Mesothelial cell of epicardium (in vitro differentiated cells): Measurements from ENCODE around the gene FAM240B. TPM values are rescaled to one million over a fixed set of nuclear protein-coding genes. Genes with fewer than 3 reads are reported as not detected.

Source experiments
- DNase-seq, 2 experiments: peaks; one replicate each; pipeline ENCODE4 v3.0.0; 2021; ENCODE audit warnings: low spot score in 2 of 2; ENCODE audit not compliant: unreplicated experiment in 2 of 2
- H3K27ac Mint-ChIP-seq: 2 replicates; pipeline ENCODE4 v1.8.0; 2021; ENCODE audit warnings: mixed read lengths
- H3K27me3 Mint-ChIP-seq: 2 replicates; pipeline ENCODE4 v1.8.0; 2021; ENCODE audit warnings: low read depth, mixed read lengths
- H3K36me3 Mint-ChIP-seq: 2 replicates; pipeline ENCODE4 v1.8.0; 2021; ENCODE audit warnings: mixed read lengths
- H3K4me1 Mint-ChIP-seq: 2 replicates; pipeline ENCODE4 v1.8.0; 2021; ENCODE audit warnings: mixed read lengths
- H3K4me3 Mint-ChIP-seq: 2 replicates; pipeline ENCODE4 v1.8.0; 2021; ENCODE audit warnings: mild to moderate bottlenecking, moderate library complexity, mixed read lengths
- H3K9me3 Mint-ChIP-seq: 2 replicates; pipeline ENCODE4 v1.8.0; 2021; ENCODE audit warnings: mixed read lengths
- total RNA-seq: library from RNA; stranded (reverse); gene quantifications from 3 replicates; pipeline ENCODE4 v1.2.1, GENCODE V29; 2021
- TF ChIP-seq, protein P1 (sequence below): fragments of 200-600 bp; sonication (generic); IDR thresholded peaks from one replicate; pipeline ENCODE4 v1.5.0; 2021; ENCODE audit warnings: antibody characterized with exemption; ENCODE audit not compliant: unreplicated experiment

Gene FAM240B
- total RNA-seq, 1 donor from 2014 or later = not detected

- TF ChIP-seq, protein P1, sequence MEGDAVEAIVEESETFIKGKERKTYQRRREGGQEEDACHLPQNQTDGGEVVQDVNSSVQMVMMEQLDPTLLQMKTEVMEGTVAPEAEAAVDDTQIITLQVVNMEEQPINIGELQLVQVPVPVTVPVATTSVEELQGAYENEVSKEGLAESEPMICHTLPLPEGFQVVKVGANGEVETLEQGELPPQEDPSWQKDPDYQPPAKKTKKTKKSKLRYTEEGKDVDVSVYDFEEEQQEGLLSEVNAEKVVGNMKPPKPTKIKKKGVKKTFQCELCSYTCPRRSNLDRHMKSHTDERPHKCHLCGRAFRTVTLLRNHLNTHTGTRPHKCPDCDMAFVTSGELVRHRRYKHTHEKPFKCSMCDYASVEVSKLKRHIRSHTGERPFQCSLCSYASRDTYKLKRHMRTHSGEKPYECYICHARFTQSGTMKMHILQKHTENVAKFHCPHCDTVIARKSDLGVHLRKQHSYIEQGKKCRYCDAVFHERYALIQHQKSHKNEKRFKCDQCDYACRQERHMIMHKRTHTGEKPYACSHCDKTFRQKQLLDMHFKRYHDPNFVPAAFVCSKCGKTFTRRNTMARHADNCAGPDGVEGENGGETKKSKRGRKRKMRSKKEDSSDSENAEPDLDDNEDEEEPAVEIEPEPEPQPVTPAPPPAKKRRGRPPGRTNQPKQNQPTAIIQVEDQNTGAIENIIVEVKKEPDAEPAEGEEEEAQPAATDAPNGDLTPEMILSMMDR = no peak
- DNase-seq = no peak
- Mint-ChIP-seq H3K27me3 (peaks cover 5% of the 10 kb centered on the region), H3K4me3 (no peak overlapping the region), H3K9me3 (no peaks in the 10 kb centered on the region), H3K27ac (no peak overlapping the region), H3K4me1 (no peaks in the 10 kb centered on the region), H3K36me3 (no peaks in the 10 kb centered on the region)
Observed at GRCh38 chr9:38700695-38701094, 19.2 kb downstream of the FAM240B start.

DNA sequence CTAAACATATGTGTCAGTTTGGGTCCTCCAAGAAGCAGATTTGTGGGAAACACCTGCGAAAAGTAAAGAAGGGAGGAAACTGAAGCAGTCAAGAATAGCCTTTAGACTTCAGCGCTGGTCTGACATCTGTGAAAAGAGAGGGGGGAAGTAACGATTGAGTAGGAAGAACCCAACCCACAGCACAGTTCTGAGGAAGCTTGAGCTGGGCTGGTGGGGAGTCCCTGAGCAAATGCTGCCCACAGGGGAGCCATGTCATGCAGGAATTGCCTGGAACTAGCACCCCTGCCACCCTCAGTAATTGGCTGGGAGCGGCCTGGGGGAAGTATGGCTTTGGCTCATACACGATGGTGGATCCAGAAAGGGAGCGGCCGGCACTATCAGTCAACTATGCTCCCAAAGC is 20.6 kb downstream of the FAM240B start:
- TF ChIP-seq, protein P1 = no peak
- DNase-seq = no peak
- H3K36me3 Mint-ChIP-seq = no peaks in the 10 kb centered on the region
- no peak overlapping the region for H3K27ac Mint-ChIP-seq
- H3K4me3 Mint-ChIP-seq = no peak overlapping the region
- H3K4me1 Mint-ChIP-seq = no peaks in the 10 kb centered on the region
- H3K27me3 Mint-ChIP-seq = peaks cover 5% of the 10 kb centered on the region
- H3K9me3 Mint-ChIP-seq = no peaks in the 10 kb centered on the region

DNA sequence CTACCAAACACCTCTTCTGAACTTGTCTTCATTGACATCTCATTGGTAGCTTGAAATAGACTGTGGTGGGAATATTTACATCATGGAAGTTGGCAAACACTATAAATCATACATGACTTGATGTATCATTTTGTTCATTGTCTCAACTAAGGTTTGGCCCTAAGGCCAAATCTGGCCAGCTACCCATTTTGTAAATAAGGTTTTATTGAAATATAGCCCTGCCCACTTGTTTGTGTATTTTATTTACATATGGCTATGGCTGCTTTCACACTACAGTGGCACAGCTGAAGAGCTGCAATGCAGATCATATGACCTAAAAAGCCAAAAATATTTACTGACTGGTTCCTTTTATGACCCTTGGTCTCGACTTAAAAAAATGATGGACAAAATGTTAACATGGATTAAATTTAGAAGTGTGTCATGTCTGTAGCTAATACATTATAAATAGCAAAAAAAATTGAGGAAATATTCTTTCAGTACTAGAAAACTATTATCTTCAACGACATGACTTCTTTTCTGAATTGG is 22.1 kb downstream of the FAM240B start:
- no peak overlapping the region for H3K4me3 Mint-ChIP-seq
- no peak overlapping the region for H3K27ac Mint-ChIP-seq
- H3K36me3 Mint-ChIP-seq = no peaks in the 10 kb centered on the region
- DNase-seq = no peak
- no peaks in the 10 kb centered on the region for H3K9me3 Mint-ChIP-seq
- TF ChIP-seq, protein P1 = no peak
- H3K27me3 Mint-ChIP-seq = no peaks in the 10 kb centered on the region
- H3K4me1 Mint-ChIP-seq = no peaks in the 10 kb centered on the region

DNA sequence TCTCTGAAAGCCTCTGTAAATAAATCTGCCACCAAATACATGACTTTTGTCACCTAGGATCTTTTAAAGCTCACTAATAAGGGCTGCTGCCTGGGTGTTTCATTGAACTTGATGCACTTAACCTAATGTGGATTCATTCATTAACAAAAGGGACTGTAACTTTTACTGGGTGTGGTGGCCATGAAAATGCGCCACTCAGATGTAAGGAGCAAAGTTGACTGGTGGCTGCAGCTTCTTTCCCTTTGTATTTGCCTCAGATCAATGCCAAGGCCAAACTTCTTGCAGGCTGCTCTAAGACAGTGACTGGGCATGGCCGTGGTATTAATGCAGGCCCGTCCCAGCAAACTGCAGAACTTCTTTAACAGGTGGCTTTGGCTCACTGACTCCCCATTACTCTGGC is 22.9 kb downstream of the FAM240B start:
- TF ChIP-seq, protein P1 = no peak
- no peaks in the 10 kb centered on the region for H3K36me3 Mint-ChIP-seq
- H3K4me3 Mint-ChIP-seq = no peak overlapping the region
- H3K4me1 Mint-ChIP-seq = no peaks in the 10 kb centered on the region
- no peak for DNase-seq
- no peaks in the 10 kb centered on the region for H3K27me3 Mint-ChIP-seq
- no peaks in the 10 kb centered on the region for H3K9me3 Mint-ChIP-seq
- no peak overlapping the region for H3K27ac Mint-ChIP-seq

DNA sequence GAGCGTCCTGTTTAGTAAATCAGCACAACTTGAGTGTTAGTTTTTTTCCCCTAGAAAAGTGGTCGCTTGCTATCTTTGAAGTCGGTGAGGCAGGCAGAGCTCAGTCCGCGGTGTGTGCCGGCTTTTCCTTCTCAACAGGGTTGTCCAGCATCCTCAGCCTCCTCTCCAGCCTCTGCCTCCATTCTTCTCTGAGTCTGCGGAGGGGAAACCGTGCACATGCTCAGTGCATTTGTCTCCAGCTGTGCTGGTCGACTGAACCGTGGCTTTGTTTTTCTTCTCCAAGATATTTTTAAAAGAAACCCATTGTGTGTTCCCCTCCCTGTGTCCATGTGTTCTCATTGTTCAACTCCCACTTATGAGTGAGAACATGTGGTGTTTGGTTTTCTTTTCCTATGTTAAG is 25.3 kb downstream of the FAM240B start:
- H3K27ac Mint-ChIP-seq = no peak overlapping the region
- H3K4me3 Mint-ChIP-seq = no peak overlapping the region
- no peaks in the 10 kb centered on the region for H3K27me3 Mint-ChIP-seq
- DNase-seq = no peak
- TF ChIP-seq, protein P1 = no peak
- H3K36me3 Mint-ChIP-seq = no peaks in the 10 kb centered on the region
- peaks cover 5% of the 10 kb centered on the region for H3K4me1 Mint-ChIP-seq
- H3K9me3 Mint-ChIP-seq = no peaks in the 10 kb centered on the region

DNA sequence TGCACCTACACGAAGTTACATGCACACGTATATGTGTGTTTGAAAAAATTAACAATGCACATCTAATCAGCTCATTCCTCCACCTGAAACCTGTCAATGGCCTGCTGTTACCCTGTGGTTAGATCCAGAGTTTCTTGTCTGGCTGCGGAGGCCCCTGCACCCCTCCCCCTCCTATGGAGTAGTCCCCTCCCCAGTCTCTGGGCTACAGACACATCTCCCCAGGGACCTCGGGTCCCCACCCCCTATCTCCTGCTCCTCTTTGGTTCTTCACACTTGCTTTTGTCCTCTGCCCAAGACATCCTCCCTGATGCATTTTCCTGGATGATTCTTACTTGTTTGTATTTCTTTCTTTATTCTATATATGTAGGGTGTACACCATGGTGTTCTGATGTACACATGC is 27.2 kb downstream of the FAM240B start:
- Mint-ChIP-seq H3K4me3 (no peak overlapping the region), H3K36me3 (no peaks in the 10 kb centered on the region), H3K4me1 (peaks cover 7% of the 10 kb centered on the region), H3K27ac (no peak overlapping the region), H3K27me3 (no peaks in the 10 kb centered on the region), H3K9me3 (no peaks in the 10 kb centered on the region)
- TF ChIP-seq, protein P1 = no peak
- DNase-seq = no peak
